GM12878 (cell line): ENCODE measurements around the gene SEPTIN5. TPM values are rescaled to one million over a fixed set of nuclear protein-coding genes. Genes with fewer than 3 reads are reported as not detected.

Source experiments
- ATAC-seq: fragments of 200-7000 bp; cut with Tn5 transposase; 3 replicates; pipeline ENCODE4 v1.9.1; 2020; ENCODE audit warnings: mild to moderate bottlenecking, moderate library complexity
- BruUV-seq: library from RNA; stranded (reverse); fragments of 400-500 nt; replicated peaks from 2 replicates; lab custom pipeline; 2021; lab: Mats Ljungman, UMichigan
- CTCF ChIA-PET: fragments of 300-600 bp; sonication (Branson Sonifier 250); formaldehyde crosslinking; extraction: SDS; loops from one replicate; lab custom pipeline; 2021; ENCODE audit warnings: inconsistent platforms; lab: Yijun Ruan, JAX
- POLR2A ChIA-PET: fragments of 350-600 bp; formaldehyde crosslinking; extraction: SDS; loops from one replicate; lab custom pipeline; 2021; ENCODE audit warnings: inconsistent platforms; lab: Charles Lee
- RAD21 ChIA-PET: fragments of 300-600 bp; sonication (Branson Sonifier 250); formaldehyde crosslinking; loops from one replicate; lab custom pipeline; 2023; ENCODE audit warnings: antibody characterized with exemption; ENCODE audit not compliant: unreplicated experiment; lab: Charles Lee
- SMC1A ChIA-PET: fragments of 300-600 bp; sonication (Branson Sonifier 250); formaldehyde crosslinking; loops from one replicate; lab custom pipeline; 2023; ENCODE audit not compliant: unreplicated experiment, uncharacterized antibody; lab: Charles Lee
- DNase-seq: peaks from one replicate; pipeline ENCODE4 v3.0.0-alpha.2; 2011; ENCODE audit warnings: low read depth, low spot score
- FAIRE-seq: peaks from 3 replicates; lab custom pipeline; 2011; peaks lifted over from hg19 to GRCh38; lab: Jason Lieb, UNC
- H2AFZ ChIP-seq: 2 replicates; pipeline ENCODE4 v1.6.0; 2011; ENCODE audit warnings: low read depth, low read length, control low read depth; ENCODE audit not compliant: control insufficient read depth
- H3K27ac ChIP-seq: 2 replicates; pipeline ENCODE4 v1.5.1; 2011; ENCODE audit warnings: control low read depth; ENCODE audit not compliant: control insufficient read depth, insufficient read depth
- H3K27me3 ChIP-seq, 2 experiments: replicated peaks in 1 of 2; 2 replicates each; pipeline versions ENCODE4 v1.6.0 to v1.6.1; 2011; ENCODE audit warnings: low read length in 1 of 2; ENCODE audit not compliant: control insufficient read depth in 2 of 2, insufficient read depth in 2 of 2
- H3K36me3 ChIP-seq, 2 experiments: 2 replicates each; pipeline ENCODE4 v1.5.1; 2011; ENCODE audit warnings: low read length in 1 of 2; ENCODE audit not compliant: control insufficient read depth in 2 of 2, insufficient read depth in 2 of 2
- H3K4me1 ChIP-seq: 2 replicates; pipeline ENCODE4 v1.6.1; 2011; ENCODE audit warnings: mild to moderate bottlenecking, low read length, moderate library complexity, mixed read lengths; ENCODE audit not compliant: control insufficient read depth, insufficient read depth
- H3K4me2 ChIP-seq: 2 replicates; pipeline ENCODE4 v1.6.0; 2011; ENCODE audit warnings: control low read depth; ENCODE audit not compliant: control insufficient read depth, insufficient read depth
- H3K4me3 ChIP-seq: fragments of 200-600 bp; sonication (generic); 2 replicates; pipeline ENCODE4 v1.5.1; 2016
- H3K79me2 ChIP-seq: 2 replicates; pipeline ENCODE4 v1.6.0; 2011; ENCODE audit warnings: low read length; ENCODE audit not compliant: control insufficient read depth, insufficient read depth
- H3K9ac ChIP-seq: 2 replicates; pipeline ENCODE4 v1.8.0; 2011; ENCODE audit warnings: low read length, control low read depth, mixed read lengths; ENCODE audit not compliant: control insufficient read depth, insufficient read depth
- H3K9me3 ChIP-seq: replicated peaks from 3 replicates; pipeline ENCODE4 v1.5.1; 2011; ENCODE audit warnings: mild to moderate bottlenecking, low read length; ENCODE audit not compliant: control insufficient read depth, insufficient read depth
- H4K20me1 ChIP-seq: 2 replicates; pipeline ENCODE4 v1.6.0; 2011; ENCODE audit not compliant: control insufficient read depth, insufficient read depth
- BCL3 ChIP-seq: IDR thresholded peaks from 2 replicates; pipeline ENCODE4 v1.6.1; 2011; ENCODE audit warnings: borderline replicate concordance, low read depth, mild to moderate bottlenecking, moderate library complexity, low read length; ENCODE audit not compliant: insufficient read depth, poor library complexity, severe bottlenecking
- GATAD2B ChIP-seq: fragments of 450-650 bp; conservative IDR thresholded peaks from 2 replicates; pipeline ENCODE4 v1.6.1; 2017; ENCODE audit warnings: low read depth, mild to moderate bottlenecking, moderate library complexity
- MYB ChIP-seq: fragments of 150-350 bp; IDR thresholded peaks from 2 replicates; pipeline ENCODE4 v1.6.1; 2014; ENCODE audit warnings: mild to moderate bottlenecking, low read depth, low read length, borderline replicate concordance
- RFX5 ChIP-seq: IDR thresholded peaks from 2 replicates; pipeline ENCODE4 v1.6.1; 2011; ENCODE audit warnings: low read depth, low read length, improper control_type of control experiment
- ZNF24 ChIP-seq: fragments of 450-650 bp; IDR thresholded peaks from 2 replicates; pipeline ENCODE4 v1.6.1; 2017; ENCODE audit warnings: antibody characterized with exemption, mild to moderate bottlenecking
- WGBS: methylation state at CpG from one replicate; pipeline ENCODE4 v1.1.6; 2016; ENCODE audit warnings: low lambda C conversion rate; ENCODE audit not compliant: insufficient replicate concordance, insufficient coverage; ENCODE audit errors: missing lambda C conversion rate; 5-methylcytosine and 5-hydroxymethylcytosine counted together
- in situ Hi-C: fragments of 300-500 bp; cut with MboI; formaldehyde crosslinking; loops from 9 replicates; pipeline ENCODE4 v1.14.3; 2018; ENCODE audit warnings: mixed read lengths
- intact Hi-C: fragments of 100-400 bp; cut with micrococcal nuclease; formaldehyde crosslinking; loops from one replicate; pipeline ENCODE4 v1.14.2; 2022; ENCODE audit not compliant: unreplicated experiment
- polyA plus RNA-seq, 11 experiments: library from polyadenylated mRNA; depleted of rRNA in 4 of 11; unstranded in 6 of 11; stranded (reverse) in 5 of 11; fragments of >200 nt; fragmentation: Nextera tagmentation in 4 of 11; fragmentation: Illumina TruSeq in 1 of 11; extraction: Ambion mirVana in 4 of 11; extraction: Trizol in 1 of 11; gene quantifications; 1 replicate in 1 of 11; 2 replicates in 10 of 11; pipeline versions ENCODE4 v1.2.1 to v1.2.3, GENCODE V29; 2011 to 2016; ENCODE audit warnings: inconsistent platforms in 2 of 11, missing spikeins in 2 of 11, low read depth in 1 of 11
- total RNA-seq, 4 experiments: library from RNA; depleted of rRNA in 3 of 4; stranded (reverse); fragments of >200 nt in 3 of 4; fragmentation: Illumina TruSeq in 1 of 4; extraction: Trizol in 1 of 4; gene quantifications; 2 replicates each; pipeline versions ENCODE4 v1.2.1 to v1.2.3, GENCODE V29; 2013 to 2021

SEPTIN5 gene
- total and polyA plus RNA-seq, 10 of the 15 experiments (the other 5 are each of a cell fraction or from before 2014, with no cell fraction given) = 0.13 to 1.1 (median 0.34) TPM; not detected in 5

- RAD21 ChIA-PET = no interaction called here
- BruUV-seq = no TSS peak
- no peak overlapping the region for H3K27ac ChIP-seq
These were observed 7.6 kb upstream of the SEPTIN5 start for GRCh38 chr22:19706661-19707151.

More at GRCh38 chr22:19706661-19707151, 7.6 kb upstream of the SEPTIN5 start:
- ChIA-PET CTCF (no interaction called here), POLR2A (no interaction called here), SMC1A (no interaction called here)
- Histone ChIP-seq H3K4me1 (no peaks in the 10 kb centered on the region), H3K27me3 (no peaks in the 10 kb centered on the region; a peak in 3 of 4 replicates), H3K79me2 (no peaks in the 10 kb centered on the region), H2AFZ (no peak overlapping the region), H3K9me3 (no peaks in the 10 kb centered on the region), H3K9ac (no peak overlapping the region), H3K36me3 (no peaks in the 10 kb centered on the region), H4K20me1 (no peaks in the 10 kb centered on the region), H3K4me2 (no peak overlapping the region), H3K4me3 (no peak overlapping the region)
- 26% methylated on average over 7 of the region's 7 CpGs for WGBS
- in situ Hi-C loops = no loop called here
- FAIRE-seq (no peak), ATAC-seq (no peak), DNase-seq (no peak)
- intact Hi-C loops = no loop called here
- TF ChIP-seq ZNF24 (no peak), BCL3 (no peak), MYB (no peak), GATAD2B (no peak), RFX5 (no peak)
